IMR-90 (cell line): Measurements from ENCODE around the gene NCKAP5.

Experiments used
- CTCF ChIP-seq: conservative IDR thresholded peaks from 2 replicates; pipeline ENCODE4 v1.5.1; 2012; ENCODE audit warnings: mild to moderate bottlenecking, low read depth, low read length, improper control_type of control experiment
- MAFK ChIP-seq: IDR thresholded peaks from 2 replicates; pipeline ENCODE4 v1.6.1; 2012; ENCODE audit warnings: low read depth, low read length, improper control_type of control experiment
- MXI1 ChIP-seq: IDR thresholded peaks from 2 replicates; pipeline ENCODE4 v1.6.1; 2012; ENCODE audit warnings: low read depth, mild to moderate bottlenecking, low read length, moderate library complexity, borderline replicate concordance
- POLR2A ChIP-seq: IDR thresholded peaks from 2 replicates; pipeline ENCODE4 v1.6.1; 2012; ENCODE audit warnings: mild to moderate bottlenecking, low read depth, low read length

GRCh38 chr2:133480707-133481429 lies 87.4 kb downstream of the NCKAP5 start:
- TF ChIP-seq CTCF, result no peak
- no peak for TF ChIP-seq POLR2A
- TF ChIP-seq MAFK, result no peak
- no peak for TF ChIP-seq MXI1
